Fibroblast of the conjunctiva (primary cell): Measurements from ENCODE around the gene APBA2.
"Not testable (repeated sequence)": the region's sequence is repeated elsewhere in the genome, so short reads cannot be mapped to it uniquely, and the experiment has no call there.

Source experiments
- DNase-seq: peaks from one replicate; pipeline ENCODE4 v3.0.0-alpha.2; 2010; ENCODE audit warnings: low read depth

APBA2 gene

DNA sequence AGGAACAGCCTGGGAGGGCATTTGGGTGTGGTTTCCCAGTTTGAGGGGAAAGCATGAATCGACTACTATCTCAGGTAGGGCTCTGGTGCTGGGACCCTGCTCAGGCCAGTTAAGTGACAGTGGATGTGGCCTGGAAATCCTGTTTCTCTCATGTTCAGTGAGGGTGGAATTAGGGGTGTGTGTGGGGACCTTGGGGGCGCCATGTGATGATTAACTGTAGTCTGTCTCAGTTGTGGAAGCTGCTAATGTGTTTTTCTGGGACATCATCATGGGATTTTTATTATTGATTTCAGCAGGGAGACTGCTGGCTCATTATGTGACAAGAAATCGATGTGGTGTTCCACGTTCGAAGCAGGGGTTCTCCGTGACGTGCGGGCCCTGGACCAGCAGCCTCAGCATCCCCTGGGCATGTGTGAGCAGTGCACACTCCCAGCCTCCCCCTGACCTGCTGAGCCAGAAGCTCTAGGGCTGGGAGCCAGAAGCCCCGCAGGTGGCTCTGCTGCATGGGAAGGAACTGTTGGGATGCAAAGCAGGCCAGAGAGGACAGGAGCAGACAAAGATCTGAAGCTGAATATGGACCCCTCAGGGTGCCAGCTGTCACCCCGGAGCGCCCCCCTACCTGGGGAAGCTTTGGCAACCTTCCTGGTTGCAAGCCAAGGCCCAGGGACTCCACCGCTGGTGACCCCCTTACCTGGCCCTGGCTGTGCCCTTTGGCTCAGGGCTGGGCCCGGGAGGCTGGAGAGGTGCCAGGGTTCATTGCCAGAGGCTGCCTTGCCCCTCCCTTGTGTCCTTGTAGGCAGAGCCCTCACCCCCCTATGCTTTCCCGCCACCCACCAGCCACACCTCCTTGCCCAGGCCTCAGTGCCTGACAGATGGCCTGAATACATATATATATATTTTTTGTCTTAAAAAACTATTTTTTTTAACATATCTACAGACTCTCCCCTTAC is 149.8 kb downstream of the APBA2 start:
- DNase-seq: no peak

DNA sequence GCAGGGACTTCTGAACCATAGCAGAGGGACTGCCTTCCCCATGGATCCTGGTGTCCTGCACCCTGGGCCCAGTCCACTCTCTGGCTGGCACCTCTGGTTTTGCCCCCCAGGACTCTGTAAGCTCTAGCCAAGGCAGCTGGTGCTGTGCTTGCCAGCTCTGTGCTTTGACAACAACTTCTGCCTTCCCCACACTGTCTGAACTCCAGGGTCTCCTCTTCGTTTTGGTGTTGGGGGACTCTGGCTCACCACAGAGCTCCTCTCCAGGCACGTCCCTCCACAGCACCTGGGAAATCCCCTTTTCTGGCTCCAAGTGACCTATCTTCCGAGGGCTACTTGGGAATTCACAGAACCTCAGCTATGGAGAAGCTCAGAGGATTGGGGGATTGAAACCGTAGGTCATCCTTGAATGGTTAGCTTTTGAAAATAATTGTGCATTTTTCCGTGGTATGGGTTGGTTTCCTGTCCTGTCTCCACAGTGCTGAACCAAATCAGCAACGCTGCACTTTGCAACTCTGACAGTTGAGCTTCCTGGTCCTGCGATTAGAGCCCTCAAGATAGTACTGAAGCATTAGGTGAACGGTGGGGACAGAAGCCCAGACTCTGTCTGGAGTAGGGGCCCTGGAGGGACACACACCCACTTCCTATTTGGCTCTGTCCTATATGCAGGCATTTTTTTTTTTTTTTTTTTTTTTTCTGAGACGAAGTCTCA is 152.4 kb downstream of the APBA2 start:
- no peak for DNase-seq

DNA sequence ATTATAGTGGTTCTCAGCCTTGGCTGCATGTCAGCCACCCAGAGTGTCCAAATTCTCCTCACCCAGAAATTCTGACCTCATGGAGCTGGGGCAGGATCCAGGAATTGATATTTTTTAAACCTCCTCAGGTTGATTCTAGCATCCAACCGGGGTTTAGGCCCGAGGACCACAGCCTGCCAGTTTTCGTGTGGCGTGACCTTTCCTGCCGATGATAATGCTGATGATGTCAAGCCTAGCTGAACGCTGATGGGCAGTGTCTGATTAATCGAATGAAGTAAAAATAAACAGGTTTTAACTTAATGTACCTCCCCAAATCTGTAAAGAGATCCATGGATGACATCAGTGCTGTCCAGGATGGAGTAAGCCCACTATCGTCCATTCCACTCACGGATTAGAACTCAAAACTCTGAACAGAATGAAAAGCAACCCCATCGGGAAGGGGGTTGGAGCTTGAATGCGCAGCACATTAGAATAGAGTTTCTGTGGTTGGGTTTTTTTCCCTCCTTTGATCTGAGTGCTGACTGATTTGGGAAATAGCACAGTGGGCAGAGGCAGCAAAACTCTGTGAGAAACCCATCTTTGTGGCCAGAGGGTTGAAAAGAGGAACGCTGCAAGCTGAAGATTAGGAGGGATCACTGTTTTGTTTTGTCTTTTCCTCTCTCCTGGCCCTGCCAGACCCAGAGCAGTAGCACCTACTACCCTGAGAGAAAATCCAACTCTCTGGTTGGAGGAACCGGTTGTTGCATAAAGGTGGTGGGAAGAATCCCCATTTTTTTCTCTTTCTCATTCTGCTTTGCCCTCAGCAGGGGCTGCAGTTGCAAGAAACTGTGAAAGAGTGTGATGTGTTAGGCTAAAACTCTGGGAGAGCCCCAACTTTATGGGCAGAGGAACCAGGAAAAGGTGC is 153.9 kb downstream of the APBA2 start:
- no peak for DNase-seq

DNA sequence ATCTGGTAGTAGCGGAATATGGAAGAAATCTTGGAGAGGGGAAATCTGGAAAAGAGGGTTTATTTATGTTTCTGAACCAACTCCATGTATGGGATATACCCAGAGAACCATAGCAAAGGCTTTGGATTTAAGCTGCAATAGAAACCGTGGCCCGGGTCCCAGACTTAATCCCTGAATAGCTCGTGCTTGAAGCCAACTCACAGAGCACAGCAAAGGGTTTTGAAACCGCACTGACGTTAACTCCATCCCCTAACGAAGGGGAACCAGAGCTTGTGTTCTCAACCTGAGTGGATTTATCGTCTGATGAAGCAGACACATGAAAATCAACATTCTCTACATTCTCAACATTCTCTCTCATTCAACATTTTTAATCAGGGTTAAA is 154.6 kb downstream of the APBA2 start:
- DNase-seq: peak; percentile 50

DNA sequence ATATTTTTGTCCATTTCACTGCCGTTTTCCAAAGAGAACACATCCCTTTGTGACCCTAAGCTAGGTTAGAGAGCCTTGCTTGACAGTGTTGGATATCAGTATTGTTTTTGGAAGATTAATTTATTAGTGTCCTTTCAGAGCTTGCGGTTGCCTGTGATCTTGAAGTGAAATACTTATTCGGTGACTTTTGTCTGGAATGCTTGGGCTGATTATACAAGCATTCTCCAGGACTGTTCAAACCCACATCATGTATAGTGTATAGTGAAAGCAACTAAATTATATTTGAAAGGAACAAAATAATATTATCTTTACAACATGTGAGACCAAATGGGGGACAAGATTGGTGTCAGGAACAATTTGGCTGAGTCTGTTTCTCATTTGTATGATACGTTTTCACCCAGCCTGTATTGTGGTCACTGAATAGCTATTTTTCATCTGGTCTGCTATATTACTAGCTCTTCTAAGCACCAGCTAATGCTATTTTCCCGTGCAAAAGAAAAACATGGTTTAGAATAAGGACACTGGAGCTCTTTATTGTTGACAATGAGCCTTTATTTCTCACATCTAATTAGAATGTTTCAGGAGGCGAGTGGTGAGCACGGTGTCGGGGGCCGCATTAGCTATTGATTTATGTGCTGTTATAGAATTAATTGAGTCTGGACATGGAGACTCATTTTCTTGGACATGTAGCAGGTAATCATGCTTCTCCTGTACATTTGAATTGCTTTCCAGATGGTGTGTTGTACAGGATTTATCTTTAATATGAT is 158.1 kb downstream of the APBA2 start:
- no peak for DNase-seq

DNA sequence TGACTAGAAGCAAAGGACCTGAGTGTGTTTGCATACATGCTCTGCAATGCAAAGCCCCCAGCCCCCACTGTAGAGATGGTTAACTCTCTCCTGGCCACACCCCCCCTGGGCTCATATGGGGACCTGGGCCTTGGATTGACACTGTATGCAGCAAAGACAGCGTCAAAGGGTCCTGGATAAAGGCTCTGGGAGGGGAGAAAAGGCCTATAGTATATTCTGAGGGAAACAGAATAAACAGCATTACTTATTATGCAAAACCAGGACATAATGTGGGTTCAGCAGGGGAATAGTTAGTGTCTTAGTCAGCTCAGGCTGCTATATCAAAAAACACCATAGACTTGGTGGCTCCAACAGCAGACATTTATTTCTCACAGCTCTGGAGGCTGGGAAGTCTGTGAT is 158.7 kb downstream of the APBA2 start:
- no peak for DNase-seq

DNA sequence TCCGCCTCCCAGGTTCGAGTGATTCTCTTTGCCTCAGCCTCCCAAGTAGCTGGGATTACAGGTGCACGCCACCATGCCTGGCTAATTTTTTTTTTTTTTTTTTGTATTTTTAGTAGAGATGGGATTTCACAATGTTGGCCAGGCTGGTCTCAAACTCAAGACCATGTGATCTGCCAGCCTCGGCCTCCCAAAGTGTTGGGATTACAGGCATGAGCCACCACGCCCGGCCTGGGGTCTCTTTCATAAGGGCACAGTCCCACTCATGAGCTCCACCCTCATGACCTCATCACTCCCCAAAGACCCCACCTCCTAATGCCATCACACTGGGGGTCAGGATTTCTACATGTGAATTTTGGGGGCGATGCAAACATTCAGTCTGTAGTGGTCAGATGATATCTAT is 159.4 kb downstream of the APBA2 start:
- not testable (repeated sequence) for DNase-seq

DNA sequence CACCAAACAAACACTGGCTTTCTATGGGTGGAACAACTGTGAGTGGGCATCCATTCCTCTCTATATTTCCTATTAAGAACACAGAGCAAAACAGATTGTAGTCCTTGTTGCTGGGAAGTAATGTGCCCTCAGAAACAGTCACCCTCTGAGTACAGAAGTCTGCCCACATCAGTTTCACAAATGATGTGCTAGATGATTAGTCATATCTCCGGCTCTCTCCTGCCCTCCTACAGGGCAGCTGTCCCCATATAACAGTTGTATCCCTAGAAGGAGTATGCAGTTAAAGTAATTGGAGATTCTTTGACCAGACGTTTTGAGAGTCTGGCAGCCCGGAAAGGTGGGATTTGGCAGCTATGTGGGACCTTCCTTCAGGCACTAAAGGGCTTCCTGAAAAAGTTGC is 159.9 kb downstream of the APBA2 start:
- no peak for DNase-seq

DNA sequence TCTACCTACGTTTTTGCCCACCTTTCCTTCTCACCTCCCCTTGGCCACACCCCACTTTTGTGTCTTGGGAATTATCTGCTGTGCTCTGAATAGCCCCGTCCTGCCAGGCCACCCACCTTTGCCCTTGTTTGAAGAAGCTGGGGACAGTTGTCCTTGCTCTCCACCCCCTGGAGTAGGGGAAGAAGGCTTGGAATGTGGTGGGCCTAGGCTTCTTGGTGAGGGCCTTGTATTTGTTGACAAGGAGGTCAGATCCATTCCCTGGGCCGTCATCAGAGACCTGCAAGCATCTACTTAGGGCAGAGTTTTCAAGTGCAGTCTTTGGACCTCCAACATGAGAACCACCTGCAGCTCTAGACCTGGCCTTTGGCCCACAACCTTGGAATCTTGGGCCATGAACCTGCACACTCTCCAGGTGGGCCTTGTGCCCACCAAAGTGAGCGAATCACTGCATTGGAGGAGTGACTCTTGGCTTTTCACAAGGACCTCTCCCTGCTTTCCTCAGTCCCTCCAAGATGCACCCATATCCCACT is 160.6 kb downstream of the APBA2 start:
- no peak for DNase-seq

DNA sequence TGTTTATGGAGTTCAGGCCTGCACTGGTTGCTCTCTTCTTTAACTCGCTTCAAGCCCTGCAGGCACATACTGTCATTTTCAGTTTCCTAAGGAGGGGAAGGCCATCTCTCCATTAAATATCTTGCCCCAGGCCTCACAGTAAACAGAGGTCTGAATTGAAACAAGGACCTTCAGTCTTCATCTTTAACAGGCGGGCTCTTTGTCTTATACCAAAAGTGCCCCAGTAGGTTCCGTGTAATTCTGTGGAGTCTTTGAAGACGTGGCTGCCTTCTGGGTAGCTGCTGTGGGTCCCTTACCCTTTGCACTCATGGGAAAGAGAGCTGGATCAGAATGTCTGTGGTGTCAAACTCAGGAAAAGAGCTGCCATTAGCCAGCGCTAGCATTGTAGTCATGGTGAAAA is 161.2 kb downstream of the APBA2 start:
- DNase-seq: no peak

DNA sequence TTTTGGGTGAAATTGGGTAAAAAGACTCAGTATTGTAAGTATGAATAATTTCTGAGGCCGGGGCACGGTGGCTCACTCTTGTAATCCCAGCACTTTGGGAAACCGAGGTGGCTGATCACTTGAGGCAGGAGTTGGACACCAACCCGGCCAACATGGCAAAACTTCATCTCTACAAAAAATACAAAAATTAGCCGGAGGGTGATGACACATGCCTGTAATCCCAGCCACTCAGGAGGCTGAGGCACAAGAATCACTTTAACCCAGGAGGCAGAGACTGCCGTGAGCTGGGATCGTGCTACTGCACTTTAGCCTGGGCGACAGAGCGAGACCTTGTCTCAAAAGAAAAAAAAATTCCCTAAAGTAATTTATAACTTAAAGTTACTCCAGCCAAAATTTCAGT is 162.2 kb downstream of the APBA2 start:
- DNase-seq: no peak

DNA sequence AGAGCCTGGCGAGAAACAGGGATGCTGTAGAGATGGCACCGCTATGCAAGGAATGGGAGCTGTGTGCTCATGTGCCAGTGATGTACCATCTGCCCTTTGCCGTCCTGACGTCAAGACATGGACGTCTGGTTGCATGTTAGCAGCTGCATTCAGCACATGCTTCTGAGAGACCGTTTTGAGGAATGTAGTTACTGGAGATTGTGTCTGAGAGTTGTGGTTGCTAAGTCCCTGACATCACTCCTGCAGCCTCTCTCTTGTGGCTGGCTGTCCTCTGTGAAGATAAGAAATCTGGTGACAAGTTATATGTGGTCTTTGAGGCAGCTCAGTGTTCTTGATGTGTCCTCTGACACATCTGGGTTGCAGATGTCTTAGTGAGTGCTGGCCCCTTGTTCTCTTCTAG is 165.1 kb downstream of the APBA2 start:
- DNase-seq: peak; percentile 12

DNA sequence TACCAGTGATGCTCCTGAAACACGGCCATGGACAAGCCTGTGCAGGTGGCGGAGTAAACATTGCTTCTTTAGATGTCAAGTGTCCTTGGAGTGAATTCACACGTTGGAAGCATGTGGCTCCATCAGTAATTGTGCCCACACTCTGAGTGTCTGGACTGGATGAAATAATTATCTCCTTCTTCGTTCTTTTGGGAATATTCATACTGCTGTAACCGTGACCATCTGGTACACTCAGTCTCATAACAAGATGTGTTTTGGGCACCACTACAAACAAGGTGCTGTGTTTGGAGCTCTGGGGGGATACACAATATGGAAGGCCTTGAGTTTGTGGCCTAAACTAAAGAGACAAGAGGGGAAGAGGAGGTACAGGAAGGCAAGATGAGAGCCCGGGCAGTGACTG is 165.6 kb downstream of the APBA2 start:
- no peak for DNase-seq

DNA sequence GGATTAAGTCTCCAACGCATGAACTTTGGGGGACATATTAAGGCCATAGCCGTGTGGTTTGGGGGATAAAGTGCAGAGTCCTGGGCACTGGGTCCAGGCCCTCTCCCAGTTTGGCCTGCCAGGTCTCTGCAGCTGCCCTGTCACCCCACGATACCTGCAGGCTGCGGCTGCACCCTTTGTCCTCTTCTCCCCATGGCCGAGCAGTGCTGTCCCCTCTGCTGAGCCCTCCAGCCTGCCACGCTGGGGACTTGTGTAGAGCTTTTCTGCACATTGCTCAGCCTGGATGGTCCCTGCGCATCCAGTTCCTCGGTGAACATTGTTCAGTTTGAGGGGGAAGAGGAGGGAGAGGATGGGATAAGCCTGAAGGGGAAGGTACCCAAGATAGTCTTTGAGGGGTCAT is 167.2 kb downstream of the APBA2 start:
- DNase-seq: no peak

DNA sequence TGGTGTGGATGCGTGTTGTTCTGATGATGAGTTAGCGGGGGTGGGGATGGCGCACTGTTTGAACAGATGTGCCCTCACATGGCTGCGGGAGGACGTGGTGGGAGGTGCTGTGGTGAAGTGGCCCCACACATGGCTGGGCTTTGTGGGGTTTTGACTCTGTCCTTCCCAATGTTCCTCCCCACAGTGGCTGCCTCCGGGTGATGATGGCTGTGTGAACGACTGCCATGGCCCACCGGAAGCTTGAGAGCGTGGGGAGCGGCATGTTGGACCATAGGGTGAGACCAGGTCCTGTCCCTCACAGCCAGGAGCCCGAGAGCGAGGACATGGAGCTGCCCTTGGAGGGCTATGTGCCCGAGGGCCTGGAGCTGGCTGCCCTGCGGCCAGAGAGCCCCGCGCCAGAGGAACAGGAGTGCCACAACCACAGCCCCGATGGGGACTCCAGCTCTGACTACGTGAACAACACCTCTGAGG is 167.9 kb downstream of the APBA2 start:
- DNase-seq: no peak

DNA sequence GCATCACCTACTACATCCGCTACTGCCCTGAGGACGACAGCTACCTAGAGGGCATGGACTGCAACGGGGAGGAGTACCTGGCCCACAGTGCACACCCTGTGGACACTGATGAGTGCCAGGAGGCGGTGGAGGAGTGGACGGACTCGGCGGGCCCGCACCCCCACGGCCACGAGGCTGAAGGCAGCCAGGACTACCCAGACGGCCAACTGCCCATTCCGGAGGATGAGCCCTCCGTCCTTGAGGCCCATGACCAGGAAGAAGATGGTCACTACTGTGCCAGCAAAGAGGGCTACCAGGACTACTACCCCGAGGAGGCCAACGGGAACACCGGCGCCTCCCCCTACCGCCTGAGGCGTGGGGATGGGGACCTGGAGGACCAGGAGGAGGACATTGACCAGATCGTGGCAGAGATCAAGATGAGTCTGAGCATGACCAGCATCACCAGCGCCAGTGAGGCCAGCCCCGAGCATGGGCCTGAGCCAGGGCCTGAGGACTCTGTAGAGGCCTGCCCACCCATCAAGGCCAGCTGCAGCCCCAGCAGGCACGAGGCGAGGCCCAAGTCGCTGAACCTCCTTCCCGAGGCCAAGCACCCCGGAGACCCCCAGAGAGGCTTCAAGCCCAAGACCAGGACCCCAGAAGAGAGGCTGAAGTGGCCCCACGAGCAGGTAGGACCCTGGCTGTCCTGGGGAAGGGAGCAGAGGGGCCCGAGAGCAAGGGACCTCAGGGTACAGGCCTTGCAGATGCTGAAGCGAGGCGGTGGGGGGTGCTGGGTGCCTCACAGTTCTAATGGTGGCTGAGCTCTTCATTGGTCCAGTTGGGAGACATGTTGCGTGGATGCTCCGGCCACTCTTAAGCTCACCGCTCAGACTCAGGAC is 168.6 kb downstream of the APBA2 start:
- DNase-seq: no peak

DNA sequence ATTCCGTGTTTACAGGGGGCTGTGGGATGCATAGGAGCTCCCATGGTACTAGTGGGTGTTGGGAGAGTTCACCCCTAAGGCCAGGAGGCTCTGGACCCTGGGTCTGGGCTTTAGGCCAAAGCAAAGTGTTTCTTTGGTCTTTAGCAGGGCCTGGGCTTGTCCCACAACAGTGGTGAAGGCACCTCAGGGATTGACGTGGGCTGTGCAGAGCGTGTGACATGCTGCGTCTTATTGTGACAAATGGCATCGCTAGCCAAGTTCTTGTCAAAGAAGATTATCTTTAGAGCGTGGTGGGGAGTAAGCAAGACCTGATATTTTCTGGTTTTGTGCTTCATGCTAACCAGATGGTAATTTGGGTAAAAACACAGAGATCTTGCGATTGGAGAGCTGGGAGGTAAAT is 170.1 kb downstream of the APBA2 start:
- no peak for DNase-seq

DNA sequence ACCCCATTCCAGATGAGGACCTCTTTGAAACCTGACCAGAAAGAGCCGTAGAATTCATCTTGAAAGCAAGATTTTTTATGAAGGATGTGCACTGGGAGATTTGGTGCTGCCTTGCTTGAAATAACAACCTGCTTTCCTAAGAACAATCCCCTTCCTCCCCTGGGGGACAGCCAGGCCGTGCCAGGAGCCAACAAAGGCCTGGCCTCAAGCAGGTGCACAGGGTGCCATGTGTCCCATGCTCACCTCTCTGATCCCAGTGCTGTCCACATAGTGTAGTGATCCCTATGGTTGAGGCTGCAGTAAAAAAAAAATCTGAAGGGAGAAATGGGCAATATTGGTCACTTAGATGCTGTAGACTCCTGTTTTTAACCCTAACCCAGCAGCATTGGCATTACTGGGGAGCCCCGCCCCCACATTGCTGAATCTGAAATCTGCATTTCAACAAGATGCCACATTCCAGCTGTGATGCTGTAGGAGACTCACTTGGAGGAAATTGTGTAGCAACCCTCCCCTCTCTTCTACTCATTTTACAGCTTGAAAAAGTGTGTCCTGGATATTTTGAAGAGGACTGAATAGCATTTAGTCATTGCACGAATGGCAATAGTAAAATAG is 171.2 kb downstream of the APBA2 start:
- no peak for DNase-seq

DNA sequence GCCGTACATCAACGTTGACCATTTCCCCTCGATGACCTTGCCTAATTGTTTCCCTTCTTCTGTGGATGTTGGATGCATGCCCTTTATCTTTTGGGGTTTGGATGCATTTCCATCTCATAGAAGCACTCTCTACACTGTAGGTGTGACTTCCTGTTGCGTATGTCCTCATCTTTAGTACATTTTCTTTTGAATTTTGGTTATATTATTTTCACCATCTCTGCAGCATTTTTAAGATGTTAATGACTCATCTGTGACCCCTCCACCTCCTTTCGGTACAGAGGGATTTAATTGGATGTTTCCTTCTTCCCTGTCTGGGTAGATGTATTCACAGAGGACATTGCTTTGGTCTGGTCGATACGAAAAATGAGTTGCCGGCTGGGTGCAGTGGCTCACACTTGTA is 172.1 kb downstream of the APBA2 start:
- DNase-seq: no peak
